HepG2 (cell line): Measurements from ENCODE around the gene LBX2. TPM values are rescaled to one million over a fixed set of nuclear protein-coding genes. Genes with fewer than 3 reads are reported as not detected.

Experiments used
- AGO1 ChIP-seq: fragments of 200-400 bp; formaldehyde crosslinking; IDR thresholded peaks from 2 replicates; pipeline ENCODE4 v1.6.1; 2017; ENCODE audit warnings: mild to moderate bottlenecking, low read depth, low read length, moderate library complexity; ENCODE audit not compliant: poor library complexity, severe bottlenecking
- ARNTL ChIP-seq: sonication (generic); formaldehyde crosslinking; IDR thresholded peaks from 2 replicates; pipeline ENCODE4 v1.4.0; 2020; ENCODE audit warnings: mild to moderate bottlenecking, missing genetic modification reagents
- CENPT ChIP-seq: sonication (generic); formaldehyde crosslinking; IDR thresholded peaks from 2 replicates; pipeline ENCODE4 v1.8.0; 2022; ENCODE audit warnings: low read depth, mild to moderate bottlenecking, moderate library complexity, missing genetic modification reagents
- CREB1 ChIP-seq, 2 experiments: fragments of 450-650 bp in 1 of 2; IDR thresholded peaks; 2 replicates each; pipeline ENCODE4 v1.6.1; 2016 to 2017; ENCODE audit warnings: control low read depth in 1 of 2, mild to moderate bottlenecking in 1 of 2, missing compliant biosample characterization in 1 of 2, missing genetic modification characterization in 1 of 2
- GATA4 ChIP-seq: sonication (generic); IDR thresholded peaks from 2 replicates; pipeline ENCODE4 v1.6.1; 2016; ENCODE audit warnings: antibody characterized with exemption, low read depth, borderline replicate concordance
- GATAD1 ChIP-seq: IDR thresholded peaks from 2 replicates; pipeline ENCODE4 v1.6.1; 2016; ENCODE audit warnings: missing genetic modification reagents, missing compliant biosample characterization
- NFKB2 ChIP-seq: sonication (generic); formaldehyde crosslinking; IDR thresholded peaks from 2 replicates; pipeline ENCODE4 v1.4.0; 2020; ENCODE audit warnings: missing genetic modification reagents, borderline replicate concordance
- REXO4 ChIP-seq: sonication (generic); formaldehyde crosslinking; IDR thresholded peaks from 2 replicates; pipeline ENCODE4 v1.8.0; 2022; ENCODE audit warnings: missing genetic modification reagents, mild to moderate bottlenecking, borderline replicate concordance
- SMAD1 ChIP-seq: sonication (generic); formaldehyde crosslinking; IDR thresholded peaks from 2 replicates; pipeline ENCODE4 v1.4.0; 2020; ENCODE audit warnings: missing genetic modification reagents, low read depth, mild to moderate bottlenecking, borderline replicate concordance
- SP140L ChIP-seq: sonication (generic); formaldehyde crosslinking; IDR thresholded peaks from 2 replicates; pipeline ENCODE4 v1.4.0; 2020; ENCODE audit warnings: missing genetic modification reagents, borderline replicate concordance
- SRSF9 ChIP-seq: fragments of 200-400 bp; formaldehyde crosslinking; IDR thresholded peaks from 2 replicates; pipeline ENCODE4 v1.6.1; 2018; ENCODE audit warnings: borderline replicate concordance, mild to moderate bottlenecking, low read depth, low read length; ENCODE audit not compliant: insufficient read depth, poor library complexity, severe bottlenecking
- TCF7 ChIP-seq: sonication (generic); IDR thresholded peaks from 2 replicates; pipeline ENCODE4 v1.6.1; 2016; ENCODE audit warnings: antibody characterized with exemption, low read depth
- ZBTB3 ChIP-seq: sonication (generic); formaldehyde crosslinking; IDR thresholded peaks from 2 replicates; pipeline ENCODE4 v1.4.0; 2020; ENCODE audit warnings: low read depth, mild to moderate bottlenecking, moderate library complexity, missing genetic modification reagents, borderline replicate concordance
- ZNF136 ChIP-seq: sonication (generic); formaldehyde crosslinking; IDR thresholded peaks from 2 replicates; pipeline ENCODE4 v1.8.1; 2022; ENCODE audit warnings: low read depth, mild to moderate bottlenecking, moderate library complexity, missing genetic modification reagents
- ZNF138 ChIP-seq: sonication (generic); formaldehyde crosslinking; IDR thresholded peaks from 2 replicates; pipeline ENCODE4 v1.5.0; 2020; ENCODE audit warnings: mild to moderate bottlenecking, low read depth, missing genetic modification reagents
- ZNF296 ChIP-seq: sonication (generic); formaldehyde crosslinking; conservative IDR thresholded peaks from 2 replicates; pipeline ENCODE4 v1.5.0; 2020; ENCODE audit warnings: mild to moderate bottlenecking, missing genetic modification reagents
- ZNF552 ChIP-seq: sonication (generic); formaldehyde crosslinking; IDR thresholded peaks from 2 replicates; pipeline ENCODE4 v1.9.0; 2022; ENCODE audit warnings: missing genetic modification reagents, mild to moderate bottlenecking, borderline replicate concordance
- ZNF577 ChIP-seq: sonication (generic); formaldehyde crosslinking; IDR thresholded peaks from 2 replicates; pipeline ENCODE4 v1.4.0; 2020; ENCODE audit warnings: mild to moderate bottlenecking, low read depth, missing genetic modification reagents, borderline replicate concordance
- ZNF746 ChIP-seq: sonication (generic); formaldehyde crosslinking; IDR thresholded peaks from 2 replicates; pipeline ENCODE4 v1.8.0; 2022; ENCODE audit warnings: mild to moderate bottlenecking, missing genetic modification reagents
- polyA plus RNA-seq, 8 experiments: library from polyadenylated mRNA; depleted of rRNA in 3 of 8; stranded (reverse) in 7 of 8; unstranded in 1 of 8; fragments of >200 nt; fragmentation: Illumina TruSeq in 4 of 8; extraction: Trizol in 4 of 8; gene quantifications; 2 replicates each; pipeline versions ENCODE4 v1.2.1 to v1.2.3, GENCODE V29; 2011 to 2016; ENCODE audit warnings: low read depth in 4 of 8, missing spikeins in 1 of 8, mixed read lengths in 1 of 8; ENCODE audit not compliant: insufficient read depth in 1 of 8
- total RNA-seq, 5 experiments: library from RNA; depleted of rRNA; stranded (reverse); fragments of >200 nt; fragmentation: Illumina TruSeq; extraction: Trizol; gene quantifications; 2 replicates each; pipeline ENCODE4 v1.2.3, GENCODE V29; 2016; ENCODE audit warnings: low read depth in 1 of 5
- TF ChIP-seq, protein P1 (sequence below): IDR thresholded peaks from 2 replicates; pipeline ENCODE4 v1.6.1; 2016
- TF ChIP-seq, protein P2 (sequence below): sonication (generic); formaldehyde crosslinking; IDR thresholded peaks from 2 replicates; pipeline ENCODE4 v1.5.1; 2020; ENCODE audit warnings: missing genetic modification reagents, mild to moderate bottlenecking, borderline replicate concordance
- TF ChIP-seq, protein P3 (sequence below): IDR thresholded peaks from 2 replicates; pipeline ENCODE4 v1.6.1; 2016
- TF ChIP-seq, protein P4 (sequence below): sonication (generic); formaldehyde crosslinking; IDR thresholded peaks from 2 replicates; pipeline ENCODE4 v1.4.0; 2020; ENCODE audit warnings: missing genetic modification reagents

The LBX2 gene
- total and polyA plus RNA-seq, 2 of the 13 experiments (the other 11 are each of a cell fraction or from before 2014, with no cell fraction given): 6.4 to 8.1 TPM

DNA sequence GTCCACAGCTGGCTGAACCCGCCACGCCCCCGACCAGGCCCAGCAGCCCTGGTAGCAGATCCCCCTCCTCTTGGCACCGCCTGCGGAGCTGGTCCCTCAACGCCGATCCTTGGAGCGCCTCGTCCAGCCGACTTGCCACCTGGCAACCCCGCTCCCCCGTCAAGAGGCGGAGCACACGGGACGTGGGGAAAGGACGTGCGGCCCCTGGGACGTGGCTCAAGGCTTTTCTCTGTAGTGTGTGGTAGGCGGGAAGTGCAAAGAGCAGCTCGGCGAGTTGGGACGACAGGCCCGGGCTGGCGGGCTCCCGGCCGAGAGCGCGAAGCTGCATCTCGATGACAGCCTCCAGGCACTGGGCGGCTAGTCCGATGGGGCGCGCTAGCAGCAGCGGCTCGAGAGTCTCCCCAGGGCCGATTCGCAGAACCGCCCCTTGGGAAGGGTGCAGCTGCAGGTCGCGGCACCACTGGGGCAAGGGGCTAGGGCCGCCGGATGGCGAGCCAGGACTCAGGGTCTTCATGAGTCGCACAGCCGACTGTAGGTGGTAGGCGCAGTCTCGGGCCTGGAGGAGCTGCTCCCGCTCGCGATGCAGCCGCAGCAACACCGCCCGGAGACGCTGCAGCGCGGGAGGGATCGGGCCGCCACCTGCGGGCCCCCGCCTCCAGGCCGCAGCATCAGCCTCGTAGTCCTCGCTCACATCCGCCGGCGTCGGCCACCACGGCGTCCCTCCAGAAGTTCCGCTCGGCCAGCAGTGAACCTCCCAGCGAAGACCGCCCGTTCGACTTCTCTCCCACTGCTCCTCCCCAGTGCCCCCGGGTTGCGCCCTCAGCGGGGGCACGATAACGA, 17.2 kb downstream of the LBX2 start (continued):
- TF ChIP-seq, protein P1, sequence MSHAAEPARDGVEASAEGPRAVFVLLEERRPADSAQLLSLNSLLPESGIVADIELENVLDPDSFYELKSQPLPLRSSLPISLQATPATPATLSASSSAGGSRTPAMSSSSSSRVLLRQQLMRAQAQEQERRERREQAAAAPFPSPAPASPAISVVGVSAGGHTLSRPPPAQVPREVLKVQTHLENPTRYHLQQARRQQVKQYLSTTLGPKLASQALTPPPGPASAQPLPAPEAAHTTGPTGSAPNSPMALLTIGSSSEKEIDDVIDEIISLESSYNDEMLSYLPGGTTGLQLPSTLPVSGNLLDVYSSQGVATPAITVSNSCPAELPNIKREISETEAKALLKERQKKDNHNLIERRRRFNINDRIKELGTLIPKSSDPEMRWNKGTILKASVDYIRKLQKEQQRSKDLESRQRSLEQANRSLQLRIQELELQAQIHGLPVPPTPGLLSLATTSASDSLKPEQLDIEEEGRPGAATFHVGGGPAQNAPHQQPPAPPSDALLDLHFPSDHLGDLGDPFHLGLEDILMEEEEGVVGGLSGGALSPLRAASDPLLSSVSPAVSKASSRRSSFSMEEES (CRISPR knock-in tag): 0 out of 2 replicates have a peak, but pooled peaks have one; percentile 3
- TF ChIP-seq CENPT (CRISPR knock-in tag) (no peak), TCF7 (no peak), SMAD1 (CRISPR knock-in tag) (no peak), ZNF136 (CRISPR knock-in tag) (no peak), SP140L (CRISPR knock-in tag) (no peak; the same call in 1 of the 2 replicates), ZNF552 (CRISPR knock-in tag) (no peak), ARNTL (no peak), NFKB2 (CRISPR knock-in tag) (peak; percentile 60), GATA4 (0 out of 2 replicates have a peak, but pooled peaks have one; percentile 14), ZNF746 (CRISPR knock-in tag) (no peak), REXO4 (CRISPR knock-in tag) (peak; percentile 70; the same call in 1 of the 2 replicates), CREB1 (IDR thresholded peaks at IDR 0.05) (no peak), CREB1 (CRISPR knock-in tag; IDR thresholded peaks at IDR 0.05) (no peak), SRSF9 (no peak), GATAD1 (no peak; the same call in 1 of the 2 replicates), ZNF296 (CRISPR knock-in tag) (no peak; the same call in 1 of the 2 replicates), ZNF138 (CRISPR knock-in tag) (peak; percentile 94), ZBTB3 (CRISPR knock-in tag) (0 out of 2 replicates have a peak, but pooled peaks have one; percentile 59), ZNF577 (CRISPR knock-in tag) (peak; percentile 17; the same call in 1 of the 2 replicates), AGO1 (peak; percentile 81)
- TF ChIP-seq, protein P2, sequence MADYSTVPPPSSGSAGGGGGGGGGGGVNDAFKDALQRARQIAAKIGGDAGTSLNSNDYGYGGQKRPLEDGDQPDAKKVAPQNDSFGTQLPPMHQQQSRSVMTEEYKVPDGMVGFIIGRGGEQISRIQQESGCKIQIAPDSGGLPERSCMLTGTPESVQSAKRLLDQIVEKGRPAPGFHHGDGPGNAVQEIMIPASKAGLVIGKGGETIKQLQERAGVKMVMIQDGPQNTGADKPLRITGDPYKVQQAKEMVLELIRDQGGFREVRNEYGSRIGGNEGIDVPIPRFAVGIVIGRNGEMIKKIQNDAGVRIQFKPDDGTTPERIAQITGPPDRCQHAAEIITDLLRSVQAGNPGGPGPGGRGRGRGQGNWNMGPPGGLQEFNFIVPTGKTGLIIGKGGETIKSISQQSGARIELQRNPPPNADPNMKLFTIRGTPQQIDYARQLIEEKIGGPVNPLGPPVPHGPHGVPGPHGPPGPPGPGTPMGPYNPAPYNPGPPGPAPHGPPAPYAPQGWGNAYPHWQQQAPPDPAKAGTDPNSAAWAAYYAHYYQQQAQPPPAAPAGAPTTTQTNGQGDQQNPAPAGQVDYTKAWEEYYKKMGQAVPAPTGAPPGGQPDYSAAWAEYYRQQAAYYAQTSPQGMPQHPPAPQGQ: peak; percentile 88; the same call in 1 of the 2 replicates
- TF ChIP-seq, protein P3, sequence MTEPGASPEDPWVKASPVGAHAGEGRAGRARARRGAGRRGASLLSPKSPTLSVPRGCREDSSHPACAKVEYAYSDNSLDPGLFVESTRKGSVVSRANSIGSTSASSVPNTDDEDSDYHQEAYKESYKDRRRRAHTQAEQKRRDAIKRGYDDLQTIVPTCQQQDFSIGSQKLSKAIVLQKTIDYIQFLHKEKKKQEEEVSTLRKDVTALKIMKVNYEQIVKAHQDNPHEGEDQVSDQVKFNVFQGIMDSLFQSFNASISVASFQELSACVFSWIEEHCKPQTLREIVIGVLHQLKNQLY: no peak
- TF ChIP-seq, protein P4, sequence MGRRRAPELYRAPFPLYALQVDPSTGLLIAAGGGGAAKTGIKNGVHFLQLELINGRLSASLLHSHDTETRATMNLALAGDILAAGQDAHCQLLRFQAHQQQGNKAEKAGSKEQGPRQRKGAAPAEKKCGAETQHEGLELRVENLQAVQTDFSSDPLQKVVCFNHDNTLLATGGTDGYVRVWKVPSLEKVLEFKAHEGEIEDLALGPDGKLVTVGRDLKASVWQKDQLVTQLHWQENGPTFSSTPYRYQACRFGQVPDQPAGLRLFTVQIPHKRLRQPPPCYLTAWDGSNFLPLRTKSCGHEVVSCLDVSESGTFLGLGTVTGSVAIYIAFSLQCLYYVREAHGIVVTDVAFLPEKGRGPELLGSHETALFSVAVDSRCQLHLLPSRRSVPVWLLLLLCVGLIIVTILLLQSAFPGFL (CRISPR knock-in tag): 0 out of 2 replicates have a peak, but pooled peaks have one; percentile 18
